Stimulated activated CD8-positive, alpha-beta memory T cell treated with anti-CD3 and anti-CD28 coated beads, Interleukin-15, amount 100 ng/mL, for 48 hours (primary cell): ENCODE data around the gene NREP.
A peak's percentile ranks its signal among the peaks of the same experiment; 100 is the strongest.
"Not testable (repeated sequence)": the region's sequence is repeated elsewhere in the genome, so short reads cannot be mapped to it uniquely, and the experiment has no call there.

Experiments
- DNase-seq, 2 donors: peaks; one replicate each; pipeline ENCODE4 v3.0.0-alpha.2; 2020; ENCODE audit warnings: low read depth in 2 of 2

Gene NREP

DNA sequence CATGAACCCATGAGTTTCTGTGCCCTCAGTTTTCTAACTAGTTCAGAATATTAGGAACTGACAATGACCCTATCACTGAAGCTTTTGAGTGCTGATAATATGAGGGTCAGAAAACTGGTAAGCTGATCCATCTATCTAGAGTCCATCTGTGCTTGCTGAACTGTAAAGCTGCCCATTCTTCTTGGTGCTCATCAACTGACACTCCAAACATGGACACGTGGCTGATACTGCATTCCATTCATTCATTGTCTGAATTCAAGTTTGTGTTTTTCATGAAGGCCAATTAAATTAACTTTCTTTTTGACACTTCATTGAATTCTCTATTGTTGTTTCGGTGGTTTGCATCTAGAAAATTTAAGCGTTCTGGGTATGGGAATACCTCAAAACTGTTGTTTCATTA lies 17.6 kb downstream of the NREP start:
- DNase-seq: no peak

DNA sequence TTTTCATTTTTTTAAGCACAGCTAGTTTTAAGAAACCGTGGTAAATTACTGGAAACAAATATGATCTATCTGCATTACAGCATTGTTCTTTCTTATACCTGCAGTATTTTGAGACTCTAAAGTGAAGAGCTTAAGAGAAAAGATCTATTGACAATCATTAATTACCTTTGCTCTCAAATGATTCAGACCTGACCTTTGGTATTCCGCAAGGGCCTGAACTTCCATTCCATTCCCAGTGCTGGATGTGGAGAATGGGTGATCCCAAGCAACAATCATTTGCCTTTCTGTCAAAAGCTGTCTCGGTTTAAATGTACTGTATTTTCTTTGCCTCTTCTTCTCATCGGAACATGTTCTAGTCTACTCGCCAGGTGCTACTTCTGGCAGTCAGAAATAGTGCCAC lies 18.9 kb downstream of the NREP start:
- no peak for DNase-seq

DNA sequence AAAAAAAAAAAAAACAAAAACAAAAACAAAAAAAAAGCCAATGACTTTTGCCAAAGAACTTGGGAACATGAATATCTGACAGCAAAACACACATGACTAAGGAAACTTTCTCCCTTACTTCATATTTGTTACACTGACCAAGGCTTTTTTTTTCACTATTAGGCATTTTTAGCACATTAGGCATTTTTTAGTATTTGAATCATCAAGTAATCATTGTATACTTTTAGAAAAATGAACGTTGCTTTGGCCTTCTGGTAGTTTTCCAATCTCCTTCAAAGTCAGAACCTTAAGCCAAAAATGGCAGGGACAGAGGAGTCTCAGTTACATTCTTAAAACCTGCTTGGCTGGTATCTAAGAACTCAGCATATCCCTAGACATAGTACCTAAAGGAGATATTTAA lies 19.3 kb downstream of the NREP start:
- DNase-seq: no peak

DNA sequence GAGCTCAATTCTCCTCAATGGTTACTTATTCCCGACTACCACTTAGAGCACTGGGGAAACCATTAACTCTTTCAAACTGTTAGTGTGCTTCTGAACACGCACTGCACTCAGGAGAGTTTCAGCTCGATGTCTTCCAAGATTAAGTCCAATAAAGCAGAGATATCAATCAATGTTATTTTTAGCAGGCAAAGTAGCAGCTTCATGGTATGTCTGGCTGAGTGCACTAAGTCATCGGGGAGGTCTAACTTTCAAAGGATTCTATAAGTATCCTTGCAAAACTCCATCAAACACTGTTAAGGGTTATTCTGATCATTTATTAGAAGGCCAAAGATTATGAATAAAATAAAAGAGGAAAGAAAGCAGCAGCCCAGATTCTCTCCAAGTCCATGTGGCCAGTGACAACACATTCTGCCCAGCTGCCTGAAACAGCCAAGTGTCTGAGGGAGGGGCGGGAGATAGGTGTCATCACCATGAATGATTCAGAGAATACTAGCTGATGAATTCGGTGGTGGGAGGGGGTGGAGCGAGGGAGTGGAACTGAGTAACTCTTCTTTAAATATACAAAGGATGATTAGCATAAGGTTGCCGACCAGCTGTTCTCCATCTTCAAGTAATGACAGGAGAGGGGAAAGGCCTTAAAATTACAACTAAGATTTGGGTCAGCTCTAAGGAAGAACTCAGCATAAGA lies 21.3 kb downstream of the NREP start:
- peak in 1 of 2 donors; percentile 32 for DNase-seq

DNA sequence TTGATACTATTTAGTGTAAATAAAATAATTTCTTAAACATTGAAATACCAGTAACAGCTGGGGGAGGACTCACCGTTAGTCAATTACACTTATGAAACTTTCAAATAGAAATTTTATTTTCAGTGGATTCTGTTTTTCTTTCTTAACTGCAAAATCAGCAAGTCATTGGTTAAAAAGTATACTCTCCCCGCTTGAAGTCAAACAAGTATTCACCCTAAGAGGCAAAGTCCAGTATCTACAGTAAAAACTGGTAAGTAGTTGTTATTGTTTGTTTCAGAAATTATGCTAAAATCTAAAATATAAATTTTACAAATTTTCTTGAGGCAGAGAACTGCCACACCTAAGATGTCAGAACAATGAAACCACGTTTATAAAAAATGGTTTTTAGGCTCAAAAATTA lies 22.4 kb downstream of the NREP start:
- DNase-seq: no peak

DNA sequence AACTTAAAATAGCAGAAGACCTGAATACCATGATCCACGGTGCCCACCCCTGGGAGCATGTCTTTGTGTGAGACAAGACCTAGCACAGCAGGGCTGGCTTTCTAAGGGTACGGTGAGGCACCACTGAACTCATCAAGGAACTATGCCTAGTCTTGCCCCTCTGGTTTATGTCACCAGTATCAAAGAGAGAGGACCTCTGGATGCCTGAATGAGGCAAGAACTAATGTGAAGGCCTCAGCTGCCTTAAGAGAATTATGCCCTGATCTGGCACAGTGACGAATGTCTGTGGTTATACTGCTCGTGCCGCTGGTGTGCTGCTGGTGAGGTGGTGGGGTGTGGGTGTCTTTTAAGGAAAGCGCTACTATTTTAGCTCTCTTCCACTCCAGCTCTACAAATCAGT lies 23.0 kb downstream of the NREP start:
- no peak for DNase-seq

DNA sequence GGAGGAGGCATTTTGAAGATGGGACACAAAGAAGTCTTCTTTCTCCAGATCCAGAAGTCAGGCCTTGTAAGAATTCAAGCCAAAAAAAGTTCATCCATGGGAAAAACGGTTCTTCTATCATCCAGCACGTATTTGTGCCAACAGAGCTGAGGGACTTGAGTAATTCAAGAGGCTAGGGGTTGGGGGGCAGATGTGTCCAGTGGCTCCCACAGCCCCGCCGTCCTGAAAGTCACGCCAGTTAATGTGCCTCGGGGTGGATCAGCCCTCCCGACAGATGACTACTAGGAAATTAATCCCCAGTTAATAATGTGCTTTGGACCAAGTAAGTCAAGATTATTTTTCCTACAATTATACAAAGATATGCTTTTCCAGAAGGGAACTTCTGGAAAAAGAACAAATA lies 23.4 kb downstream of the NREP start:
- no peak for DNase-seq

DNA sequence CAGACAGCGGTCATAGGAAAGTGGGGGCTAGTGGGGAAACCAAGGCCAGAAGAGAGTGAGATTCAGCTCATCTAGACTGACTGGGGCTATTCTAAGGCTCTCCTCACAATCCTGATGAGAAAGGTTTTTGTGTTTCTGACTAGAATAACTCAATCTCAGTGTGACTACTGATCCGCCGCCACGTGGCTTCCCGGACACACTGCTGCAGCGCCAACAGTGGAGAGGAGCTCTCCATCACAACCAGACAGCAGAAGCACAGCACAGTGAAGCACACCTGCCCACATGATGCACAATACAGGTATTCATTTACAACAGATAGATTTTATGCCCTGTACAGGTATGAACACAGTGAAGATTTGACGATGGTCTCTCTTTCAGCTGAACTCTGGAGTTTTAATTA lies 25.4 kb downstream of the NREP start:
- DNase-seq: no peak

DNA sequence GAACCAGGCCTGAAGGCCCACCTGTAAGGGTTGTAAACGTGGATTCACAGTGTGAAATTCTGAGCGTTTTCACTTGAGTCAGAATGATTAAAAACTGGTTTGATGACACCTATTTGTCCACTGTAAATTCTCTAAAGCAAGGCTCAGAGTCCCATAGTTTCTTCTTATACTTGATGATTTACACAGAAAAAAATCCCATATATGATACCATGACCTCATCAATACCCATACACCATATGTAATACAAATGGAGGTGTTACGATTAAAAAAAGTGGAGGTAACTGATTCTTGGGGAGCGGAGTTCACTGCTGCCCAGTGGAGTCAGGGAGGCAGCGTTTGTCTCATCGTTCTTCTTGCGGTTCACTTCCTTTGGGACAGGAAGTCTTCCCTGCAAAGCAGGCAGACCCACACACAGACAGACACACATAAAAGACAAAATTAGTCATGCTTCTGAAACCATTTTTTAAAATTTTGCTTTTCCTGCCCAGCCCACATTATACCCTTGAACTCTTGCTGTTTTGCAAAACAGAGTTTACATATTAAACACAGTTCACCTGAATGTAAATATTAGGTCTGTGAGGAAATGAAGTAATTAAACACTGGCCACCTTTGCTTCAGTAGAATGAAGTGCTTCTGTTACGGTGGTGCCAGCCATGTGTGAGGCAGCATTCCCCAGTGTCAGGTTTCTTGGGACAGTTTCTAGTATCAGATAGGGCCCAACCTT lies 26.2 kb downstream of the NREP start:
- DNase-seq: no peak

DNA sequence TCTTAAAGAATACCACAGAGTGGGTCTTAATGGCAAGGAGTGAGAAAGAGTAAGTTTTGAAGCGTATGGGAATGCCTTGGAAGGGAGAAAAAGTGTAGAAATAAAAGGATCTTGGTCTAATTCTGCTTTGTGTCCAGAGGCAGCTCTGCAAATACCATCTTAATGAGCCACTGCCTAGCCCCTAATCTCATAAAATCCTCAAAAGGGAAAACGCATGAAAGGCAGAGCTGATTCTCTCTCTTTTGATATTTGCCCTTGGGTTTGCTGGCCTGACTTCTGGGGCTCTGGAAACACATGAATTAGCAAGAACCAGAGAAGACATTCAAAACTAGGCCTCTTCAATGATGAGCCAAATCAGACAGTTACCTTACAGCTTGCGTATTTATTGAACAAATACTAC lies 28.1 kb downstream of the NREP start:
- no peak for DNase-seq

DNA sequence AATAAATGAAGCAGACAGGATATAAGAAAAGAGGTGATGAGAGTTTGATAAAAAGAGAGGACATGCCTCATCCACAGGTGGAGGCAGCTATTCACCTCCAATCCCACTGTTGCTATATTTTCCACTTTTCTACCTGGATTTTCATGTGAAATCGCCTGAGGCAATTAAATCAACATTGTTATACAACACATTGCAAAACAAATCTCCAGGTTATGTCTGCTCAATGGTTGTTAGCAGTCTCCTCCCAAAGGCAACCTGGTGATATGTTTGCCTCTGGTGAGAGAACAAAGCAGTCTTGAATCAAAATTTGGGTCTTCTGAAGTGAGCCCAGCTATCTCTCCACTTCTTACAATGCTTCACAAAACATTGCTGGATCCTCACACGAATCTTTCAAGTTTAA lies 30.0 kb downstream of the NREP start:
- DNase-seq: no peak

DNA sequence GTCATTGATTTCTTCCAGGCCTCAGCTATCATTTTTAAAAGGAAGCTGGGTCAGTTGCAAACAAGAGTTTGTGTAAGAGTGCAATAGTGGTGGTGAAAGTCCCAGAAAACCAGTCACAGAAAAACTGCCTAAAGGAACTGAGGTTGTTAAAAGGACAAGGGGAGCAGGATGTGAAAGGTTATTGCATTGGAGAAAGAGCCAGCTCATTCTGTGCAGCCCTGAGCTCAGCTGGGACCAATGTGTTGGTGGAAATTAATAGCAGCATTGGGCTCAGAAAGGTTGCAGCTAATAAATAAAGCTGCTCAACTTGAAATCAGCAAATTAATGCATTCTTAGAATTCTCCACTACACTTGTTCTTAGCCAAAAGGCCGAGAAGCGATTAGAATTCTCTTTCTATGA lies 34.9 kb downstream of the NREP start:
- DNase-seq: no peak

DNA sequence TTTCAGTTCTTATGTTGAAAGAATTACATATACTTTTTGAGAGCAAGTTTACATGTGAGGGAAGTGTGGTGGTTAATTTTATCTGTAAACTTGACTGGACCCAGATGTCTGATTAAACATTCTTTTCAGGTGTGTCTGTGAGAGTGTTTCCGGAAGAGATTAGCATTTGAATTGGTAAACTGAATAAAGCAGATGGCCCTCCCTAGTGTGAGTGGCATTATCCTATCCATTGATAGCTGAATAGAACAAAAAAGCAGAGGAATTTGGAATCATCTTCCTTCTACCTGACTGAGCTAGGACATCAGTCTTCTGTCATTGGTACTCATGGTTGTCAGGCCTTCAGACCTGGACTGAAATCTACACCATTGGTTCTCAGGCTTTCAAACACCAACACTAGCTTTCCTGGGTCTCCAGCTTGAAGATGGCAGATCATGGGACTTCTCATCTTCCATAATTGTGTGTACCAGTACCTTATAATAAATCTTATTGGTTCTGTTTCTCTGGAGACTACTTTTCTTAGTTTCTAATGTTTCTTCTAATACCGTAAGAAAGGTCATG lies 36.6 kb downstream of the NREP start:
- DNase-seq: no peak

DNA sequence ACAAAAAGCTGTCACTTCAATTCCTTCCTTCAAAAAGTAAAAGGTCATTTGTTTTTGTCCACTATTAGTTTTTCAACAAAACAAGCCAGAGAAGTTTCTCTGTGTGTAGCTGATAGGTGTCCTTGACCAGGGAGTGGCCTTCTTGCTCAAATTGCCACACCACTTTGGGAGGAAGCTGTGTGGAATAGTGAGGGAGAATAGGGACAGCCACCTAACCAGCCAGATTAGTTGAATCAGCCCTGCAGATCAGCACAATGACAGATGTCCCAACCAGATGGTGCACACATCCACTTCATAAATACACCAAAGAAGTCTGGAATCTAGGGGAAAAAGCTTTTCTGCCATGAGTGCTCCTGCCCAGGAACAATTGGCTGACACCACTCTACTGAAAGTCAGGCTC lies 37.2 kb downstream of the NREP start:
- DNase-seq: no peak

DNA sequence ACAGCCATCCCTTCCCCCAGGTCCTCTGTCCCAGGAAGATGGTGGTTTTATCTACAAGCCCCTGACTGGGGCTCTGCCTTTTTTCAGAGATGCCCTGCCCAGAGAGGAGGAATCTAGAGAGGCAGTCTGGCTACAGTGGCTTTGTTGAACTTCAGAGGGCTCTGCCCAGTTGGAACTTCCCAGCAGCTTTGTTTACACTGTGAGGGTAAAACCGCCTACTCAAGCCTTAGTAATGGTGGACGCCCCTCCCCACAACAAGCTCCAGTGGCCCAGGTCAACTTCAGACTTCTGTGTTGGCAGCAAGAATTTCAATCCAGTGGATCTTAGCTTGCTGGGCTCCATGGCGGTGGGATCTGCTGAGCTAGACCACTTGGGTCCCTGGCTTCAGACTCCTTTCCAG lies 40.2 kb downstream of the NREP start:
- not testable (repeated sequence) for DNase-seq

DNA sequence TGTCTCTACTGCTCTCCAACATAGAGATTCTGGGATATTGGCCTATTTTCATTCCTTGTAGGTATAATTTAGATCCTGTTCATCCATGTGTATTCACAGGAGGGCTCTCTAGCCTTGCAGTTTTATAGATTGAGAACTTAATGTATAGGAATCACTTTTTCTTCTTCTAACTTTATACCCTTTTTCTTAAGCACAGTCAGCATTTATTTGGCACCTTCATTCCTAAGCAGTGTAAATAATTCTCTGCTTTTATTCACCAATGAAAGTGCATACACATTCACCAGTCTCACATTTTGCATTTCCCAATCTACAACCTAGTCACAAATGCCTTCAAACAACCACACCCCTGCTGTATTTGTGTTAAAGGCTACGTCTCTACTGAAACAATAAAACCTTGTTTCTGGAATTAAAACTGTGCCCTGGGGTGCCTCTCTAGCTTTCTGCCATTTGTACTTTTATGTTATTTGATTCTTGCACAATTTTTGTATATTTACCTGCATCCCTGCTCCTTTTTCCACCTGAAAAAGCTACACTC lies 49.3 kb downstream of the NREP start:
- DNase-seq: no peak

DNA sequence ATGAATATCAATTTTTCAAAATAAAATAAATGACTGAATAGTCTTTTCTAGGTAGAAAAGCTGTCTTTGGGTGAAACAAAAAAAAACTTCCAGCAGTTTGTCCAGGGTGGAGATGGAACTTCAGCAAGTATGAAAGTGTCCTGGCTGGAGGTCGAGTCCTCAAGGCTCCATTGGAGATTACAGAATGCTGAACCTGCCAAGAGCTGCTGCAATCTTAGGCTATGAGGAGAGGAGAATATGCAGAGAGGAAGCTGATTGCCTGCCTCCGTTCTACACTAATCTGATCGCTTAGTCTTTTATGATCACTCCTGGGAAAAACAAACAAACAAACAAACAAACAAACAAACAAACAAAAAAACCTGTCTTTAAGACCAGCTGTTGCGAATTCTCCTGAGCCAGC lies 50.6 kb downstream of the NREP start:
- DNase-seq: no peak

DNA sequence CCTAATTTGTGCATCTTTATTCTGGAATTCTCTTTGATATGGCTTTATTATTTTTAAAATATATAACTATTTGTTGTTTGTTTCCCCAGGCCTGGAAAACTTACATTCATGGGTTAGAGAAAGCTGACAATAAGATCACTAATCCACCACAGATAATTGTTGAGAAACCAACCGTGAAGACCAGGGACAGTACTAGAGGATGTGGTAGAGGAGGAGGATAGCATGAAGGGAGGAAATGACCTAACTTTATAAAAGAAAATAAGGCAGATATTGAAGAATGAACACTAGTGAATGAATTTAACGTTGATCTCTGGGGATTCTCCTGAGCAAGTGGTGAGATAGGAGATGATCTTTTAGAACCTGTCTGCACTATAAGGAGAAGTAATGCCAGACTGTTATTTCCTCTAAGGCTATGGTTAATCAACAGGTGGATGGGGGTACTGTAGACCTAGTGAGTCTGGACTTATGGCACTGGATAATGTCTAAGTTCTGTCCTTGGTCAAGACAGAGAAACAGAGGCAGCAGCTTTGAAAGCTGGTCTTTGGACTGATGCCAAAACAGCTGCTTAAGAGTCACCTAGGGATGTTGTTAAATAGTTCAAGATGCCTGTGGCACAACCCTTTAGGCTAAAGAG lies 52.4 kb downstream of the NREP start:
- no peak for DNase-seq

DNA sequence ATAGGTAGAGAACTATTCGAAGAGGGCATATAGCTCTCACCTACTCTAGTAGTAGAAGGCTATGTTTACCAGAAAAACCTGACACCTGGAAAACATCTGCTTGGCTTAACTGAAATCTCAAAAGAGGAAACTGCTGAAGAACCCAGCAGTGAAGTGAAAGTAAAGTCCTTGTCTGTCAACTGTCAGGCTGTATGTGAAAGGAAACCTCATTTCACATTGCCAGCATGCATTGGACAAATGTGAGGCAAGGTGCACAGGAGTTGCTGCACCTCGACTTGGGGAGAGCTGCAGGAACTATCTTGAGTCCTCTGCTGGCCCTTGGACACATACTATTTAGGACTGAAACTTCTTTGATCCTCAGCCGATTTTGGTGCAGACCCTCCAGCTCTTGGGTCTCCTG lies 53.3 kb downstream of the NREP start:
- no peak for DNase-seq

DNA sequence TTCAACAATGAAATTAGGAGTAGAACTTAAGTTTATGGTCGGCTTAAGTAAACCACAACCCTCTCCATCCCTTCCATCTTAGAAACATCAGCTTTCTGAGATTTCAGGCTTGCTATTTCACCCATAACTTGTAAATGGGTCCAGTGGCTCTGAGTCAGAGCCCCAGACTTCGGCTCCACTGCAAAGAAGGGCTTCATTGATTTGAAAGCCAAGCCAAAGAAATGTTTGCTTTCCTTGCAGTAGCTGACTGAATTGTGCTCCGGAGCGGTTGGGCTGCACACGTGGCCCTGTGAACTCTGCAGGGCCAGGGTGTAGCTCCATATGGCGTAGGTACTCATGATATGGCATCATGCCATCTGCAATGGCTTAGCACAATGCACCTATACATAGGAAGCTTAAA lies 57.0 kb downstream of the NREP start:
- DNase-seq: no peak

DNA sequence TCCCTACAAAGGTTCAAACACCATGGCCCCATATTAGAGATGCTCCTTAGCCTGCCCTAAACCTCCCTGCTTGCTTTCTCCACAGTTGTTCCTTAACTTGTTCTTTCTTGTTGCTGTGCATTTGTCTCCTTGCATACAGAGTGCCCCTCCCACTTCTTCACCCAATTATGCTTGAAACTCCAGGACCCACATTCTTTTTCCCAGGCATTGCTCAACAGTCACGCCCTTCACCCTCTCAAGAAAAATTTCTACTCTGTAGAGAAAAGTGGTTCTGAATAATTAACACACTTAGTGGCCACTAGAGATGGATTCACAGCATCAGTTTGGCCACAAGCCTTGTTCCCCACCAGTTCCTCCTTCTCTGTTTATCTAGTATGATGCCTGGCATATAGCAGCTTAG lies 57.7 kb downstream of the NREP start:
- no peak for DNase-seq

DNA sequence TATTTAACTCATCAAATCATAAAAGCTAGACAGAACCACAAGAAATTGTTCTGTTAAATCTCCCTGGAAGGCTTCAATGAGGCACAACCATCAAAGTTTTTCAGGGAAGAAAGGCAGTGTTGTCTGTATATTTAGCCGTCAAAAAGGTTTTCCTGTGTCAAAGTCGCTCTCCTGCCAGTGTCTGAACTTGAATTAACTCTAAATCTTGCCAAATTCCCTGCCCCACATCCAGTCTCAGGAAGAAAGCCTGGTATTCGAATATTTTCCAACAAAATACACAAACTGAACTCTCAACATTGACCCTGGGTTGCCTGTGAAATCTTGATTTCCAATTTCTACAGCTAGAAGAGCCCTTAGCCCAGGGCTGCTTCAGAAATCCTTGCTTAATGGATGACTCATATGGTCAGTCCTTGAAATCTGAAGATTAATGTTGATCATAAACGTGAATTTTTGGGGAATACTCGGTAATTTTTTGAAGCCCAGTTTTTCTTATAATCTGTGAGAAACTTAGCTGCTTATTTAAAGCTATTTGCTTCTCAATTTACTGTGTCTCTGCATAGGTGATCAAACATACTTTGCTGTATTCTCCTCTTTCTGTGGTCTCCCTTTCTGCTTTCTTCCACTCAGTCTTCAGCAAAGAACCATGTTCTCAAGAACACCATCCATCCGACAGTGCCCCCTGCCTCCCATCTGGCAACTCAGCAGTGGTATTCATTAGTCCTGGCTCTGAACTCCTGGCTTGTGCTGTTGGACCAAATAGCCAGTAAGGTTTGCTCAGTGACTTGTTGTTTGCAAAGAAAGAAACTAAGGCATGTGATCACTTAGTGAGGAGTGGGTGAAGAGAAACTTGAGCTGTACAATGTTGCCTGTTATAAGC lies 58.9 kb downstream of the NREP start:
- DNase-seq: no peak
